ENCODE measurements around the gene ADIPOR2. TPM values are rescaled to one million over a fixed set of nuclear protein-coding genes. Genes with fewer than 3 reads are reported as not detected.

The ADIPOR2 gene
- total and polyA plus RNA-seq, 10 of the 15 experiments (the other 5 are each of a cell fraction or from before 2014, with no cell fraction given): 8.6 to 65.0 (median 38.0) TPM

- Histone ChIP-seq H3K79me2 (ENCODE audit: control insufficient read depth, insufficient read depth, low read length) (no peaks in the 10 kb centered on the region; the same call in 1 of the 2 replicates), H2AFZ (ENCODE audit: control insufficient read depth, low read depth, low read length) (no peak overlapping the region), H3K4me1 (ENCODE audit: control insufficient read depth, insufficient read depth, low read length) (no peaks in the 10 kb centered on the region), H3K9ac (ENCODE audit: control insufficient read depth, insufficient read depth, low read length) (no peak overlapping the region), H3K4me3 (no peak overlapping the region), H3K9me3 (replicated peaks; ENCODE audit: control insufficient read depth, insufficient read depth, low read length) (no peaks in the 10 kb centered on the region), H3K36me3 (ENCODE audit: control insufficient read depth in 2 of 2, insufficient read depth in 2 of 2, low read length in 1 of 2) (peaks cover 6 to 9% of the 10 kb centered on the region in 2 experiments), H3K27me3 (replicated peaks in 1 of 2; ENCODE audit: control insufficient read depth in 2 of 2, insufficient read depth in 2 of 2, low read length in 1 of 2) (no peaks in the 10 kb centered on the region), H4K20me1 (ENCODE audit: control insufficient read depth, insufficient read depth) (no peaks in the 10 kb centered on the region), H3K4me2 (ENCODE audit: control insufficient read depth, insufficient read depth) (no peak overlapping the region), H3K27ac (ENCODE audit: control insufficient read depth, insufficient read depth) (no peak overlapping the region)
- DNase-seq (ENCODE audit: low read depth, low spot score) (no peak), ATAC-seq (no peak), FAIRE-seq (no peak)
- WGBS (ENCODE audit: insufficient coverage, insufficient replicate concordance, low lambda C conversion rate, missing lambda C conversion rate): 34% methylated on average over 4 of the region's 4 CpGs
- intact Hi-C loops (cut with micrococcal nuclease; ENCODE audit: unreplicated experiment) (no loop called here), in situ Hi-C loops (cut with MboI) (no loop called here)
- RAD21 ChIA-PET (ENCODE audit: unreplicated experiment): interaction anchor here (0.6 kb wide), 1 partner anchor 27 kb away, joined by 3 read pairs; no protein-coding TSS in a partner anchor
- TF ChIP-seq ZBTB40 (IDR thresholded peaks at IDR 0.05; ENCODE audit: borderline replicate concordance) (no peak), ATF3 (IDR thresholded peaks at IDR 0.05; ENCODE audit: borderline replicate concordance, extremely low read depth, low read depth, low read length) (no peak), GATAD2B (conservative IDR thresholded peaks at IDR 0.05; ENCODE audit: low read depth) (no peak), STAT1 (conservative IDR thresholded peaks at IDR 0.05) (no peak), HSF1 (IDR thresholded peaks at IDR 0.05; ENCODE audit: low read depth, low read length) (no peak), SMC3 (IDR thresholded peaks at IDR 0.05; ENCODE audit: borderline replicate concordance, low read length) (no peak), GABPA (IDR thresholded peaks at IDR 0.05; ENCODE audit: low read depth) (no peak), HDAC6 (IDR thresholded peaks at IDR 0.05; ENCODE audit: unreplicated experiment) (no peak), NRF1 (conservative IDR thresholded peaks at IDR 0.05; ENCODE audit: low read depth, low read length) (no peak)
- TSS peak; percentile 35 for BruUV-seq (replicated peaks)
- POLR2A ChIA-PET: no interaction called here
- SMC1A ChIA-PET (ENCODE audit: uncharacterized antibody, unreplicated experiment): interaction anchor here (0.7 kb wide), 1 partner anchor 92 kb away, joined by 3 read pairs; no protein-coding TSS in a partner anchor
- CTCF ChIA-PET: interaction anchor here (1.1 to 2.2 kb wide), 2 partner anchors 9 to 85 kb away, joined by 3 to 5 read pairs; no protein-coding TSS in a partner anchor
Measured at GRCh38 chr12:1773937-1774655, 83.2 kb downstream of the ADIPOR2 start.

All from GM12878 (cell line).